GM12874 (cell line): Measurements from ENCODE around the gene TMIGD1.

Experiments used
- TF ChIP-seq, protein P1 (sequence below): IDR thresholded peaks from 2 replicates; pipeline ENCODE4 v1.5.1; 2011; ENCODE audit warnings: low read depth, mild to moderate bottlenecking, control low read depth, low read length, moderate library complexity; ENCODE audit not compliant: insufficient read depth

Gene TMIGD1

DNA sequence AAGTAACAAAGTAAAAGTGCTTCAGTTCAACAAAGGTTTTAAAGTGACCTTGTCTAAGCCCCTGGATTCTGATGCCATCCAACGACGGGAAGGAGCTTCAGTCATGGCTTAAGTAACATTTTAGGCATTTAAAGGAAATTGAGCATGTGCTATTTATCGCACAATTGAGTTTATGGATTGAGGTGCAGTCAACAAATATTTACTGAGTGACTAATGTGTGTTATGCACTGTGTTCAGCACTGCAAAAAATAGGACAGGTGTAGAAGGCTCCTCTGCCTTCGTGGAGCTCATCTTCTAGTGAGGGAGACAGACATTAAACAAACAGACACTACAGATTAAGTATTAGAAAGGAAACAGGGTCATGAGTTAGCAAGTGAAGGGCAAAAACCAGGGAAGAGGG lies 12.5 kb downstream of the TMIGD1 start:
- TF ChIP-seq, protein P1, sequence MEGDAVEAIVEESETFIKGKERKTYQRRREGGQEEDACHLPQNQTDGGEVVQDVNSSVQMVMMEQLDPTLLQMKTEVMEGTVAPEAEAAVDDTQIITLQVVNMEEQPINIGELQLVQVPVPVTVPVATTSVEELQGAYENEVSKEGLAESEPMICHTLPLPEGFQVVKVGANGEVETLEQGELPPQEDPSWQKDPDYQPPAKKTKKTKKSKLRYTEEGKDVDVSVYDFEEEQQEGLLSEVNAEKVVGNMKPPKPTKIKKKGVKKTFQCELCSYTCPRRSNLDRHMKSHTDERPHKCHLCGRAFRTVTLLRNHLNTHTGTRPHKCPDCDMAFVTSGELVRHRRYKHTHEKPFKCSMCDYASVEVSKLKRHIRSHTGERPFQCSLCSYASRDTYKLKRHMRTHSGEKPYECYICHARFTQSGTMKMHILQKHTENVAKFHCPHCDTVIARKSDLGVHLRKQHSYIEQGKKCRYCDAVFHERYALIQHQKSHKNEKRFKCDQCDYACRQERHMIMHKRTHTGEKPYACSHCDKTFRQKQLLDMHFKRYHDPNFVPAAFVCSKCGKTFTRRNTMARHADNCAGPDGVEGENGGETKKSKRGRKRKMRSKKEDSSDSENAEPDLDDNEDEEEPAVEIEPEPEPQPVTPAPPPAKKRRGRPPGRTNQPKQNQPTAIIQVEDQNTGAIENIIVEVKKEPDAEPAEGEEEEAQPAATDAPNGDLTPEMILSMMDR, result no peak

- TF ChIP-seq, protein P1, result no peak
Observed at GRCh38 chr17:30318155-30318554, 15.7 kb downstream of the TMIGD1 start.

DNA sequence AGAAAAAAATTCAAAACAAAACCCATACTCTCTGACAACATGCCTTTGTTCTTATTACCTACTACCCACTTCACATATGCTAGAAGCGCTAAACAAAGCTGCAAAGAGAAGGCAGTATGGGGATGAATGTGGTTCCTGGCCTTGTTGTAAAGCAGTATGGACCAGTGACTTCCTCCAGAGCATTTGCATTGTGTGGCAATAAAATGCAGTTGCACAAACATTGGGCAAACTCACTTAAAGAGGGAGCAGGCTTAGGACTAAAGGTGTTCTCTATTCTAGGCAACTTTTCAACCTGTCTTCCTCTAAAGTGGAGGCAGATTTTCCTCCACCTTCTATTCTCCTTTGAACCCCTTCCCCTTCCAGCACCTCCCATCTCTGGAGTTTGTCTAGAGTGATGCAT lies 17.1 kb downstream of the TMIGD1 start:
- TF ChIP-seq, protein P1, result no peak

DNA sequence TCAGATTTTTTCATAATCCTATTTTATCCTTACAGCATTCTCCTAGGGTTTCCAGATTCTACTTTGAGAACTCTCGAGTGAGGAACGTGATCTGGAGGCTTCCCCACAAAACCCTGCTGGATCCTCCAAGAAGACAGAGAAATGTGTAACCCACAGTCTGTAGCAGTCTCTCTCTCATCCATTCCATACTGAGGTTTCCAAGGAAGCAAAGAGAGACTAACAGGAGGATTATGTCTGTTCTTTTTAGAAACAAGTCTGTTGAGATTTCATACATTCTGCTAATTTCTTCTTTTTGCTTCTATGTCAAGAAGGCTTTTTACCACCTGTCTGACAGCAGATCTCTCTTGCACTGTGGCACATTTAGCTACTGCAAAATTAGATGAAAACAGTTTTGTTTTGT lies 18.8 kb downstream of the TMIGD1 start:
- TF ChIP-seq, protein P1, result no peak

- TF ChIP-seq, protein P1, result no peak
Observed at GRCh38 chr17:30314474-30314873, 19.4 kb downstream of the TMIGD1 start.

GRCh38 chr17:30312226-30312625 lies 21.6 kb downstream of the TMIGD1 start:
- TF ChIP-seq, protein P1, result no peak

GRCh38 chr17:30310562-30310961 lies 23.3 kb downstream of the TMIGD1 start:
- TF ChIP-seq, protein P1, result no peak

DNA sequence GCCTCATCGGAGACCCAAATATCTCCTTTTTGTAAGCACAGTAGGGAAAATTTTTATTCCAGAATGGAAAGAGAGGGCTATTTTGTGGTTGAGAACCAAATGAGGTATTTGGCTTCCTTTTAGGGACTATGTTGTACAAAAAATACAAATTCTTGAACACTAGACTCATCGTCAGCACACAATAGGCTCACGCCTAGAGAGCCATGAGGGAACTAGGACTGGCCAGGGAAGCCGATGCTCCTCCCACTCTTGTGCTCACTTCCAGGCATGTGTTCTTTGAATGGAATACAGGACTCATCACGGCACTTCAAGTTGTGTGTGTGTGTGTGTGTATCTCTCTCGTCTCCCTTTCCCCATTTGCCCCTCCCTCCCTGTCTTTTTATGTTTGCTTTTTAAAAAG lies 24.3 kb downstream of the TMIGD1 start:
- TF ChIP-seq, protein P1, result no peak
